B cell (primary cell): ENCODE results near the gene MAF. TPM values are rescaled to one million over a fixed set of nuclear protein-coding genes. Genes with fewer than 3 reads are reported as not detected.

Experiments
- ATAC-seq: fragments of 200-7000 bp; cut with Tn5 transposase; one replicate; pipeline ENCODE4 v1.10.0; 2021; ENCODE audit warnings: low read depth, mild to moderate bottlenecking, moderate number of reproducible peaks, moderate library complexity
- CTCF ChIA-PET: fragments of 350-600 bp; sonication (Branson Sonifier 250); formaldehyde crosslinking; loops from one replicate; lab custom pipeline; 2021; ENCODE audit warnings: antibody characterized with exemption, inconsistent platforms; lab: Charles Lee
- POLR2A ChIA-PET: fragments of 350-600 bp; sonication (Branson Sonifier 250); formaldehyde crosslinking; loops from one replicate; lab custom pipeline; 2021; ENCODE audit warnings: antibody characterized with exemption; lab: Charles Lee
- DNase-seq: peaks from one replicate; pipeline ENCODE4 v3.0.0; 2013
- H2AFZ ChIP-seq: 2 replicates; pipeline ENCODE4 v1.6.1; 2012; ENCODE audit warnings: mild to moderate bottlenecking, low read depth, low read length; ENCODE audit not compliant: insufficient read depth, poor library complexity, severe bottlenecking
- H3K27ac ChIP-seq, 2 donors: 1 replicate in 1 of 2; 2 replicates in 1 of 2; pipeline ENCODE4 v1.5.1; 2012 to 2013; ENCODE audit warnings: low read length in 2 of 2, mild to moderate bottlenecking in 2 of 2, moderate library complexity in 1 of 2
- H3K27me3 ChIP-seq, 4 experiments: fragments of 200-600 bp in 1 of 4; sonication (generic) in 1 of 4; replicated peaks in 1 of 4; 1 replicate in 2 of 4; 2 replicates in 2 of 4; pipeline versions ENCODE4 v1.6.1 to v1.7.0; 2013 to 2016; ENCODE audit warnings: low read length in 3 of 4, mild to moderate bottlenecking in 2 of 4, mixed read lengths in 1 of 4, moderate library complexity in 1 of 4; ENCODE audit not compliant: insufficient read depth in 4 of 4, control insufficient read depth in 3 of 4; ENCODE audit errors: control extremely low read depth in 1 of 4
- H3K36me3 ChIP-seq, 2 experiments: replicated peaks in 1 of 2; 1 replicate in 1 of 2; 2 replicates in 1 of 2; pipeline versions ENCODE4 v1.6.1 to v1.7.1; 2013; ENCODE audit warnings: low read length in 1 of 2; ENCODE audit not compliant: insufficient read depth in 2 of 2, control insufficient read depth in 1 of 2; ENCODE audit errors: control extremely low read depth in 1 of 2, extremely low read depth in 1 of 2
- H3K4me1 ChIP-seq, 2 donors: fragments of 200-600 bp in 1 of 2; sonication (generic) in 1 of 2; 1 replicate in 1 of 2; 2 replicates in 1 of 2; pipeline versions ENCODE4 v1.5.1 to v1.6.1; 2013 to 2017; ENCODE audit warnings: low read length in 2 of 2; ENCODE audit not compliant: control insufficient read depth in 2 of 2, insufficient read depth in 2 of 2
- H3K4me2 ChIP-seq: replicated peaks from 2 replicates; pipeline ENCODE3; 2012; ENCODE audit warnings: mild to moderate bottlenecking, low read depth, low read length; ENCODE audit not compliant: poor library complexity, severe bottlenecking
- H3K4me3 ChIP-seq, 5 experiments: fragments of 200-600 bp in 1 of 5; sonication (generic) in 1 of 5; 1 replicate in 3 of 5; 2 replicates in 2 of 5; pipeline versions ENCODE4 v1.5.1 to v1.7.0; 2011 to 2016; ENCODE audit warnings: low read length in 4 of 5, mild to moderate bottlenecking in 4 of 5, low read depth in 2 of 5, control low read depth in 1 of 5, moderate library complexity in 1 of 5; ENCODE audit not compliant: insufficient read depth in 1 of 5; ENCODE audit errors: control extremely low read depth in 1 of 5, extremely low read depth in 1 of 5
- H3K79me2 ChIP-seq: fragments of 200-600 bp; sonication (generic); one replicate; pipeline ENCODE4 v1.6.0; 2016; ENCODE audit warnings: low read length; ENCODE audit not compliant: control insufficient read depth, insufficient read depth
- H3K9ac ChIP-seq: fragments of 200-600 bp; sonication (generic); 2 replicates; pipeline ENCODE4 v1.6.1; 2017; ENCODE audit warnings: mild to moderate bottlenecking, low read length, moderate library complexity
- H3K9me3 ChIP-seq, 3 donors: one replicate each; pipeline versions ENCODE4 v1.6.1 to v1.7.1; 2013; ENCODE audit warnings: low read length in 2 of 3; ENCODE audit not compliant: control insufficient read depth in 2 of 3, insufficient read depth in 1 of 3; ENCODE audit errors: control extremely low read depth in 1 of 3
- H4K20me1 ChIP-seq: 2 replicates; pipeline ENCODE4 v1.6.0; 2012; ENCODE audit warnings: mild to moderate bottlenecking, low read length; ENCODE audit not compliant: insufficient read depth, control insufficient read depth, poor library complexity, severe bottlenecking
- H3K27ac Mint-ChIP-seq: one replicate; pipeline ENCODE4 v1.8.0; 2021; ENCODE audit warnings: mixed read lengths
- H3K27me3 Mint-ChIP-seq: one replicate; pipeline ENCODE4 v1.8.0; 2021; ENCODE audit warnings: mixed read lengths
- H3K4me1 Mint-ChIP-seq: one replicate; pipeline ENCODE4 v1.8.0; 2021; ENCODE audit warnings: mixed read lengths
- H3K4me3 Mint-ChIP-seq: one replicate; pipeline ENCODE4 v1.8.0; 2021; ENCODE audit warnings: mixed read lengths
- H3K9me3 Mint-ChIP-seq: one replicate; pipeline ENCODE4 v1.8.0; 2022; ENCODE audit warnings: mixed read lengths; ENCODE audit not compliant: insufficient read depth
- CTCF ChIP-seq: fragments of 200-600 bp; IDR thresholded peaks from one replicate; pipeline ENCODE4 v1.8.0; 2022; ENCODE audit warnings: antibody characterized with exemption, mild to moderate bottlenecking
- EZH2 ChIP-seq: IDR thresholded peaks from 2 replicates; pipeline ENCODE4 v1.6.1; 2012; ENCODE audit warnings: borderline replicate concordance, low read depth, mild to moderate bottlenecking, moderate library complexity, low read length; ENCODE audit not compliant: insufficient read depth, poor library complexity, severe bottlenecking
- WGBS: methylation state at CpG from one replicate; pipeline ENCODE4 v1.1.5; 2013; ENCODE audit warnings: missing lambda C conversion rate; ENCODE audit not compliant: insufficient coverage; 5-methylcytosine and 5-hydroxymethylcytosine counted together
- intact Hi-C: fragments of 100-400 bp; cut with micrococcal nuclease; formaldehyde crosslinking; loops from one replicate; pipeline ENCODE4 v1.10.0; 2022
- polyA plus RNA-seq: library from polyadenylated mRNA; depleted of rRNA; stranded (reverse); fragments of >200 nt; gene quantifications from 2 replicates; pipeline ENCODE4 v1.2.3, GENCODE V29; 2012
- total RNA-seq, 2 donors: library from RNA; stranded (reverse); fragments of 120-200 nt in 1 of 2; gene quantifications; 1 replicate in 1 of 2; 2 replicates in 1 of 2; pipeline versions ENCODE4 v1.2.3 to v1.2.4, GENCODE V29; 2013 to 2022

MAF gene
- total and polyA plus RNA-seq, 2 donors (not counting 1 experiment from before 2014, with no cell fraction given), result 0.30 to 0.49 TPM

- intact Hi-C loops, result no loop called here
- H3K4me1 Mint-ChIP-seq, result no peaks in the 10 kb centered on the region
These were observed 41.0 kb downstream of the MAF start for GRCh38 chr16:79559532-79559931.

DNA sequence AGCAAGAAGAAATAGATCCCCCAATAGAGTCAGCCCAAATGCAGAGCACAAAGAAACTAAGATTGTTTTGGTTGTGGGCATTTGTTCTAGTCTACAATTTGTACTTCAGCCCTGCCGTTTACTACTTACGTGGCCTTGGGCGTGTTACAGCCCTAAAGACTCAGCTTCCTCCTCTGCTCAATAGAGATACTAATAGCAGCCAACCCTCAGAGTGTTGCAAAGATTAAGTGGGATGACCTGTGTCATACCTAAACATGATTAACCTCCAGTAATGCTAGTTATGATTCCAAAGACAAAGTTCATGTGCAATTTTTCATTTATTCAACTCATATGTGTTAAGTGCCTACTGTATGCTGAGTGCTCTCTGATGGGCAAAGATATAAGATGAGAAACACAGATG lies 43.1 kb downstream of the MAF start:
- Histone ChIP-seq H3K27ac (no peak overlapping the region), H3K27me3 (peaks cover 0 to 4% (median 0%) of the 10 kb centered on the region in 4 experiments), H4K20me1 (no peaks in the 10 kb centered on the region), H3K9me3 (peaks cover 0 to 4% (median 0%) of the 10 kb centered on the region in 3 donors), H3K4me2 (no peak overlapping the region), H3K36me3 (no peaks in the 10 kb centered on the region), H3K9ac (no peak overlapping the region), H3K79me2 (no peaks in the 10 kb centered on the region), H3K4me3 (no peak overlapping the region), H3K4me1 (no peaks in the 10 kb centered on the region), H2AFZ (no peak overlapping the region)
- intact Hi-C loops, result no loop called here
- Mint-ChIP-seq H3K27me3 (peaks cover 19% of the 10 kb centered on the region), H3K9me3 (peaks cover 6% of the 10 kb centered on the region), H3K27ac (no peak overlapping the region), H3K4me1 (no peaks in the 10 kb centered on the region), H3K4me3 (no peak overlapping the region)
- TF ChIP-seq EZH2 (no peak), CTCF (no peak)
- DNase-seq (no peak), ATAC-seq (no peak)
- WGBS, result 53% methylated on average over 3 of the region's 3 CpGs
- CTCF ChIA-PET, result no interaction called here
- POLR2A ChIA-PET, result no interaction called here

More at GRCh38 chr16:79559532-79559931, 41.0 kb downstream of the MAF start:
- WGBS, result no CpG with 5 or more reads among the region's 1 CpG
- Mint-ChIP-seq H3K9me3 (peaks cover 6% of the 10 kb centered on the region), H3K4me3 (no peak overlapping the region), H3K27ac (no peak overlapping the region), H3K27me3 (peaks cover 28% of the 10 kb centered on the region)
- Histone ChIP-seq H3K27ac (no peak overlapping the region), H3K4me3 (no peak overlapping the region), H3K9ac (no peak overlapping the region), H3K4me2 (no peak overlapping the region), H2AFZ (no peak overlapping the region), H3K4me1 (no peaks in the 10 kb centered on the region), H3K27me3 (peaks cover 0 to 7% (median 0%) of the 10 kb centered on the region in 4 experiments), H3K36me3 (no peaks in the 10 kb centered on the region), H3K79me2 (no peaks in the 10 kb centered on the region), H4K20me1 (no peaks in the 10 kb centered on the region), H3K9me3 (peaks cover 0 to 4% (median 0%) of the 10 kb centered on the region in 3 donors)
- ChIA-PET CTCF (no interaction called here), POLR2A (no interaction called here)
- TF ChIP-seq CTCF, result no peak
- TF ChIP-seq EZH2, result no peak
- no peak for ATAC-seq
- no peak for DNase-seq
